GM19455 (cell line): ENCODE results near the gene TPRX1.
"Not testable (repeated sequence)": the region's sequence is repeated elsewhere in the genome, so short reads cannot be mapped to it uniquely, and the experiment has no call there.

ENCODE experiments used
- ATAC-seq: cut with Tn5 transposase; IDR thresholded peaks from one replicate; pipeline ENCODE4 v1.9.1; 2021; ENCODE audit not compliant: unreplicated experiment

TPRX1 gene, protein sequence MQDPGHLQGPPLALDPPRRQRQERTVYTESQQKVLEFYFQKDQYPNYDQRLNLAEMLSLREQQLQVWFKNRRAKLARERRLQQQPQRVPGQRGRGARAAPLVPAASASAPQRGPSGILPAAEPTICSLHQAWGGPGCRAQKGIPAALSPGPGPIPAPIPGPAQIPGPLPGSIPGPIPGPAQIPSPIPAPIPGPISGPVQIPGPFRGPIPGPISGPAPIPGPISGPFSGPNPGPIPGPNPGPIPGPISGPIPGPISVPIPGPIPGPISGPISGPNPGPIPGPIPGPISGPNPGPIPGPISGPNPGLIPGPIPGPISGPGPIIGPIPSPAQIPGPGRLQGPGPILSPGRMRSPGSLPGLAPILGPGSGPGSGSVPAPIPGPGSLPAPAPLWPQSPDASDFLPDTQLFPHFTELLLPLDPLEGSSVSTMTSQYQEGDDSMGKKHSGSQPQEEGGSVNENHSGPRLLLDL

DNA sequence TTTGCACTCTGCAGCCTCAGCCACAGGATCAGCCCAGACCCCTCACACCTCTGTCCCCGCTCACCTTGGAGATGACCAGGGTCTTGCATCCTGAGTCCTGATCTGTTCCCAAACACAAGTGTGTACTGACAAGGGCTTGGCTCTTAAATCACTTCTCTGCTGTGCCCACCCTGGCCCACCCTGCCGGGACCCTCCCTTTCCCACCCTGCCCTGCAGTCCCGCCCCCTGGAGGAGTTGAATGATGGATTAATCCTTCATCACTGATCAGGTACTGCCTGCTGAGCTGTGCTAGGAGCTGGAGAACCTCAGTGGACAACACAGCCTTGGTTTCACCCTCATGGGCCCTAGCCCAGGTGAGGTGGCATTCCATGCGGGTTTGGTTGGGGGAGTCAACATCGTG, at the start of gene TPRX1:
TSS of gene TPRX1 (minus strand) at position 101 of the 400 bp plus-strand sequence. CDS start at position 89, 12 bp downstream.
- ATAC-seq = not testable (repeated sequence)

DNA sequence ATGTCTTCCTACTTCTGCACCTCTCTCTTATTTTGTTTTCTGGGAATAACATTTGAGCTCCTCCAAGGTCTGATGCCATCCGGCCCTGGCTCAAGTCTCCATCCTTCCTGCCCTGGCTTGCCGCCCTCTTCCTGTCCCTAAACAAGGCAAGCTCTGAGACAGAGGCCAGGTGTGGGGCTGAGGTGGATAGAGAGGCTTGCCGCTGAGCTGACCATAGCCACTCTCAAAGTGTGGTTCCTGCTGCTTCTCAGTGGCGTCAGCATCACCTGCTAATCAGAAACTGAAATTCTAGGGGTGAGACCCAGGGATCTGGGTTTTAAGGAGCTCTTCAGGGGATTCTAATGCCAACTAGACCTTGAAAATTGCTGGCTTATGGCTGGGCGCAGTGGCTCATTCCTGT, 48.7 kb upstream of the TPRX1 start:
- no peak for ATAC-seq

DNA sequence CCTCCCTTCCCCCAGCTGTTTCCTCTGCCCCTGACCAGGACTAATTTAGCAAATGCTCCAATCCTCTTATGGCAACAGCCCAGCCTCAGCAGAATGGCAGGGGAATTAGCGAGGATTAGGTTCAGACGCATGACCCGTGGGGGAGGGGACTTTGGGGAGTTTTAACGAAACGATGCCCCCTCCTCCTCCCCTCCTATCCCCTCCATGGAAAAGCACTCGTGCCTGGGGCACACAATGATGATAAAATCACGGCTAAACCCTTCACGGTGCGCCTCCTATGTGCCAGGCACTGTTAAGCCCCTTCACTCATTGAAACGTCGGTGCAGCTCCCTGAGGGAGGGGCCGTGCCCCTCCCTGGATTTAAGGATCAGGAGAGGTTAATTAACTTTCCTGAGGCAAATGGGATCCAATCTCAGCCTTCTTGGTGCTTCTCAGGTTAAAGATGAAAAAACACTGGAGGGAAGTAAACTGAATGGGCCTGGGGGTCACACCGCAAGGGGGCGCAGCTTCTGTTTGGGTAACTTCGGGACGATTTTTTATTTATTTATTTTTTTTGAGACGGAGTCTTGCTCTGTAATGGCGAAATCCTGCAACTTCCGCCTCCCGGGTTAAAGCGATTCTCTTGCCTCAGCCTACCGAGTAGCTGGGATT, 44.6 kb upstream of the TPRX1 start:
- no peak for ATAC-seq

DNA sequence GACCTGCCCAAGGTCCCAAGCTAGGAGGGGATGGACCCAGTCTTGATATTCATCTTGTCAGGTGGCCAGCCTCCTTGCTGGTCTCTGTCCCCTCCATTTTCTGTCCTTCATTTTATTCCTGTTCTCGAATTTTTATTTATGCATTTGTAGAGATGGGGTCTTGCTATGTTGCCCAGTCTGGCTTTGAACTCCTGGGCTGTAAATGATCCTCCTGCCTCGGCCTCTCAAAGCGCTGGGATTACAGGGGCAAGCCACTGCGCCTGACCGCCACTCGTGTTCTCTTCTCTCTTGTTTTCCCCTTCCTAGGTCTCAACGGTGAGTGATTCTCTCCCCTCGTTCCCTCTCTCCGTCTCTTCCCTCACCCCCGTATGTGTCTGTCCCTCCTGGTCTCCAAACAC, 44.1 kb upstream of the TPRX1 start:
- no peak for ATAC-seq

DNA sequence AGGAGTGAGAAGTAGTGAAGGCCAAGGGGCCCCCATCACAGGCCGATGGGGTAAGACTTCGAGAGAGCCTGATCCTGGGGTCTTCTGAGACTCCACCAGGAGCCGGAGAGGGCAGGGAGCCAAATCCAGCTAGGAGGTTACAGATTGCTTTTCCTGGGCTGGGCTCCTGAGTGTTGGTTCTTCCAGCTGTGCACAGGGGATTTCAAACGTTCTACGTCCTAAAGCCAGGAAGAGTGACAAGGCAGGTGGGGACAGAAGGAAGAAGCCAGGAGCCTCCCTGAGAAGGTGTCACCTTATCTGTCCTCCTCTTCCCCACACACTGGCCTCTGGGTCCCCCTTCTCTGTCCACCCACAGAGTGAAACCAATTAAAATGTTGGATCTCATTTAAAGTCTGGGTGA, 38.6 kb upstream of the TPRX1 start:
- ATAC-seq = no peak

DNA sequence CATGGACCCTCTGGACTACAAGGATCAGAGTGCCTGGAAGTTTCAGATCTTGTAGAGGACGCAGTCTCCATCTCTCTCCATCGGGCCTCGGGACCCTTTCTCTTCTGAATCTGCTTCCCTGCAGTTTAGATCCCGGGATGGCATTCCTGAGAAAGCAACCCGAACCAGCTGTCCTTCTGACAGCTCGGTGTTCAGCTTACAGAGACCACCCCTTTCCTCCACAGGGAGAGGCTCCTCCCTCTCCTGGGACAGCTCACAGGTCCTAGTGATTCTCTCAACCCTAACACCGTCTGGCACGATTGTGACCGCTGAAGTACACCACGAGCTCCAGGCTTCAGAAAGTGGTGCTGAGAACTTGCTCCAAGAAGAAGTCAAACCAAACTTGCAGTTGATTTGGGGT, 35.6 kb upstream of the TPRX1 start:
- no peak for ATAC-seq

DNA sequence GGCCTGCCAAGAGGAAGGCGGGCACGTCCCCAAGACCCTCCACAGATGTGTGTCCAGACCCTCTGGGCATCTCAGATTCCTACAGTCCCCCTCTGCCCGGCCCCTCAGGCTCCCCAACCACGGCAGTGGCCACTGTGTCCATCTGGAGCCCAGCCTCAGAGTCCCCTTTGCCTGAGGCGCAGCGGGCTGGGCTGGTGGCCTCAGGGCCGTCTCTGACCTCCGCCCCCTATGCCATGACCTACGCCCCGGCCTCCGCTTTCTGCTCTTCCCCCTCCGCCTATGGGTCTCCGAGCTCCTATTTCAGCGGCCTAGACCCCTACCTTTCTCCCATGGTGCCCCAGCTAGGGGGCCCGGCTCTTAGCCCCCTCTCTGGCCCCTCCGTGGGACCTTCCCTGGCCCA, 35.1 kb upstream of the TPRX1 start:
- no peak for ATAC-seq

DNA sequence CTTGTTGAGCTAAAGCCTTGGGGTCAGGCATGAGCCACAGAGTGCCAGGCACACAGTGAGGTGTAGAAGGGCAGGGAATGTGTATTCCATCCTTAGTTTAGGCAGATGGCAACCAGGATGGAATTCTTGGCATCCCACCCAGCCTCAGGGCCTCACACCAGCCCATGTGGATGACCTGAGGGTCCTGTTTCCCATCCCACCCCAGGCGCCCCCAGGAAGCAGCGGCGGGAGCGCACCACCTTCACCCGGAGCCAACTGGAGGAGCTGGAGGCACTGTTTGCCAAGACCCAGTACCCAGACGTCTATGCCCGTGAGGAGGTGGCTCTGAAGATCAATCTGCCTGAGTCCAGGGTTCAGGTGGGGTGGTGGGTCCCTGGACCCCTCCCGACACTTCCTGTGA, 31.7 kb upstream of the TPRX1 start:
- ATAC-seq = no peak

DNA sequence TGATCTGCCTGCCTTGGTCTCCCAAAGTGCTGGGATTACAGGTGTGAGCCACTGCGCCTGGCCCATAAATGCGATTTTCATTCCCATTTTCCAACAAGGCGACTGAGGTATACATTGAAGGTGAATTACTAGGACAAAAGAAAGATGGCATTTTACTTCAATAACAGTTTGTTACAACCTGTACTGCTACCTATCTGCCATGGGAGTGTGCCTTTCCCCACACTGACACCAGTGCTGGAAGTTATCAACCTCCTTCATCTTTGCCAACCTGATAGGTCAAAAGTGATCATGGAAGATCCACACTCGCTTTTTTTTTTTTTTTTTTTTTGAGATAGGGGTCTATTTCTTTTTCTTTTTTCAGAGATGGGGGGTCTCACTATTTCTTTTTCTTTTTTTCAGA, 28.4 kb upstream of the TPRX1 start:
- no peak for ATAC-seq

DNA sequence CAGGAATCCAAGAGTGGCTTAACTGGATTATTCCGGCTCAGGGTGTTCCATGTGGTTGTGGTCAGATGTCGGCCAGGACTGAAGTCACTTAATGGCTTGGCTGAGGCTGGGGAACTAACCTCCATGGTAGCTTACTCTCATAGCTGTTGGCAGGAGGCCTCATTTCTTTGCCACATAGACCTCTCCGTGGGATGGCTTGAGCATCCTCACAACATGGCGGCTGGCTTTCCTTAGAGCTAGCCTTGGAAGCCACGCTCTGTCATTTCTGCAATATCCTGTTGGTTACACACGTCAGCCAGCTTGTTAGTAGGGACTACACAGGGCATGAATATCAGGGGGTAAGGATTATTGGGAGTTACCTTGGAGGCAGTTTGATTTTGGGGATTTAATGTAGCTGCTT, 22.4 kb upstream of the TPRX1 start:
- no peak for ATAC-seq

DNA sequence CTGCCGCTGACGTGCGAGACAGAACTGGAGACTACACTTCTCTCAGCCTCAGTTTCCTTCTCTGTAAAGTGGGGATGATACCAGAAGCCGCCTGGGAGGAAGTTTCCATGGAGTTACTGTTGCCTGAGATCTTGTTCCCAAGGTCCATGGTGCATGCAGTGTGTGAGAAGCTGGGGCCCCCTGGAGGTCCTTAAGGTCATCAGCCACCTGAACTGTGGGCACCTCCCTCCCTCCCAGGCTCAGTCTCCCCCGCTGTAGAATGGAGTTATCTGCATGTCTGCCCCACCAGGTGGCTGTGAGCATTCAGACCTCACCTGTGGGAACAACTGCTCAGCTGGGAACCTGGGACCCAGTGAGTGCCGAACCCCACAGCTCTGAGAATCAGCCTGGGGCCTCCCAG, 20.0 kb upstream of the TPRX1 start:
- ATAC-seq = no peak

DNA sequence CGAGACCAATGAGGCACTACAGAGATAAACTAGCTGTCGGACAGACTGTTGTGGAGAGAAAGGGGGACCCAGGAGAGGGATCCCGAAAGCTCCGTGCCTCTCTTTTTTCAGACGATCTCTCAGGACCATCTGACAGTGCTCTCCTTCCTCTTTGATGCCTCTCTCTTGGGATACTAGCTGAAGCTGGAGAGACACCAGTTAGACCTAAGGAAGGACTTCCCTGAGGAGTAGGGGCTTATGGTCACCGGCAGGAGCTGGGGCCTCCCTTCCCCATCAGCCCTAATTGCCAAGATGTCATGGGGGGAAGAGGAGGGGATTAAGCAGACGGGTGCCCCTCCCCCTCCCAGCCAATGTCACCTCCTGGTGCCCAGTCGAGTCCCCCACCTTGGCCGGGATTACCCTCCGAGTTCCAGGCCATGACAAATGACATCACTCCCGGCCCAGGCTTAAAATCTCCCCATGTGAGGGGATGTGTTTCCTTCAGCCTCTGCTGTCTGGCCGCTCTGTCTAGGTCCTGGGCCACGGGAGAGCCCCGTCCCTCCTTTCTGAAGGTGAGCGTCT, 17.2 kb upstream of the TPRX1 start, which contains the start of gene CRX:
TSS of gene CRX (plus strand) at position 478 of the 561 bp plus-strand sequence. CDS start 12,507 bp downstream, outside the sequence.
- ATAC-seq = no peak

DNA sequence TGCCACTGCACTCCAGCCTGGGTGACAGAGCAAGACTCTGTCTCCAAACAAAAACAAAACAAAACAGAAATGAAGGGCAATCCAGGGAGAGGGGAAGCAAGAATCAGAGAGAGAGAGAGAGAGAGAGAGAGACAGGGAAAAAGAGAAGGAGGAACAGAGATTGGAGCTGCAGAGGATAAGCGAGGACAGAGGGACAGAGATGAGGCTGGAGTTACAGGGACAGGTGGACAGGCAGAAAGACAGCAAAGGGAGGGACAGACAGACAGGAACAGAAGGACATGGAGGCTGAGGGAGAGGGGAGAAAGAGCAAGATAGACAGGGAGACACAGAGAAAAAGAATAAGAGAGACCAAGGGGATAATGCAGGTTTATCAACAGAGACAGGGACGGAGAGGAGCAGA, 16.1 kb upstream of the TPRX1 start:
- no peak for ATAC-seq

DNA sequence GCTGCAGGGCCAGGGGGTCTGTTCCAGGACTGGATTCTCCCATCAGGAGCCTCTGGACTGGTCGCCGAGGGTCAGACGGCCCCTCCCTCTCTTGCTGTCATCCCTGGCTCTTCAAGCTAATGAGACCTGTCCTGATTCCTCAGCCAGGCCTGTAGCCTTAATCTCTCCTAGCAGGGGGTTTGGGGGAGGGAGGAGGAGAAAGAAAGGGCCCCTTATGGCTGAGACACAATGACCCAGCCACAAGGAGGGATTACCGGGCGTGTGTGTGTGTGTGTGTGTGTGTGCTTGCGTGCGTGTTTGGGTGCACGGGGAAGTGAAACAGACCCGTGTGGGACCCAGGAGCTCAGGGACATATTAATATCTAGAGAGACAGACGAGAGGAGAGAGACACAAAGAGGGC, 15.5 kb upstream of the TPRX1 start:
- no peak for ATAC-seq

DNA sequence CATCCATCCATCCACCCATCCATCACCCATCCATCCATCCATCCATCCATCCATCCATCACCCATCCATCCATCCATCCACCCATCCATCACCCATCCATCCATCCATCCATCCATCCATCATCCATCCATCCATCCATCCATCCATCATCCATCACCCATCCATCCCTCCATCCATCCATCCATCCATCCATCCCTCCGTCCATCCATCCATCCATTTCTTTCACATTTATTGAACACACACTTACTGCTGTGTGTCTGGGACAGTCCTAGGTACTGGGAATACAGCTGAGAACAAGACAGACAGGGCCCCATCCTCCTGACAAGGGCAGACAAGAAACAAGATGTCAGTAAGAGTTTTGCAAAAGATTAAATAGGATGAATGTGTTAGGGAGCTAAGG, 13.9 kb upstream of the TPRX1 start:
- ATAC-seq = not testable (repeated sequence)

DNA sequence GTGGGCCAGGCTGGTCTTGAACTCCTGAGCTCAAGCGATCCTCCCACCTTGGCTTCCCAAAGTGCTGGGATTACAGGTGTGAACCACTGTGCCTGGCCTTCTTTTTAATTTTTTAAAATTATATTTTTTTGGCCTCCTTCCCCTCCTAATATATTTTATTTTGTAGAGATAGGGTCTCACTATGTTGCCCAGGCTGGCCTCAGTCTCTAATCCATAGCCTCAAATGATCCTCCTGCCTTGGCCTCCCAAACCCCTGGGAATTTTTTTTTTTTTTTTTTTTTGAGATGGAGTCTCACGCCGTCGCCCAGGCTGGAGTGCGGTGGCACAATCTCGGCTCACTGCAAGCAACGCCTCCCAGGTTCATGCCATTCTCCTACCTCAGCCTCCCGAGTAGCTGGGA, 11.9 kb upstream of the TPRX1 start:
- not testable (repeated sequence) for ATAC-seq

DNA sequence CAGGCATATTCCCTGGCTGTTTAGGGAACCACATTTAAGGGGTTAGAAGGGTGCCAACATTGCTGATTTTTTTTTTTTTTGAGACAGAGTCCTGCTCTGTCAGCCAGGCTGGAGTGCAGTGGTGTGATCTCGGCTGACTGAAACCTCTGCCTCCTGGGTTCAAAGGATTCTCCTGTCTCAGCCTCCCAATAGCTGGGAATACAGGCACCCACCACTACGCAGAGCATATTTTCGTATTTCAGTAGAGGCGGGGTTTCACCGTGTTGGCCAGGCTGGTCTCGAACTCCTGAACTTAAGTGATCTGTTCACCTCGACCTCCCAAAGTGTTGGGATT, 9.6 kb upstream of the TPRX1 start:
- no peak for ATAC-seq

DNA sequence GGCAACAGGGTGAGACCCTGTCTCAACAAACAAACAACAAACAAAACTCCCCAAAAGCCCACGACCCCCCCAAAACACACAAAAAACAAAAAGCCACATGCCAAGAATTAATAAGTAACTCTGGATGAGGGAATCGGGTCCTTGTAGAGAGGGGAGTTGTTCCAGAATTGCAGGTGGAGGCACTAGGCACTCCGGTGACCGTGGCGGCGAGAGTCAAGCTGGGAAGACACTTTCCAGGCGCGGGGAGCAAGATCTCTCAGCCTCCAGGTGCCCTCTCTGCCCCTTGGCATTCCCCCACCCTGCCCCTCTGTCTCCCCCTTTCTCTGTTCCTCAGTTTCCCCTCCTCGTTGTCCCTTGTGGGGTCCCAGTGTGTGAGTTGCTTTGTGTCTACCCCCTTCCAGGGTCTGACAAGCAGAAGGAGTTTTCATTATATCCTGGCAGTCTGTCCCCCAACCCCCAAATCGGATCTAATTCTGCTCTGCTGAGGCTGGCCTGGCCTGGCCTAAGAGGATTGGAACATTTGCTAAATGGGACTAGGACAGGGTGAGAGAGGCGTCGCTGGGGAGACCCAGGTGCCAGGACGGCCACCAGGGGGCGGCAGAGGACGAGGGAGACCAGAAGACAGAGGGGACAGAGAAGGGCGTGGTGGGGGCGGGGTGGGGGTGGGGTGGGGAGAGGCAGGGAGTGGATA, 9.1 kb upstream of the TPRX1 start:
- no peak for ATAC-seq

DNA sequence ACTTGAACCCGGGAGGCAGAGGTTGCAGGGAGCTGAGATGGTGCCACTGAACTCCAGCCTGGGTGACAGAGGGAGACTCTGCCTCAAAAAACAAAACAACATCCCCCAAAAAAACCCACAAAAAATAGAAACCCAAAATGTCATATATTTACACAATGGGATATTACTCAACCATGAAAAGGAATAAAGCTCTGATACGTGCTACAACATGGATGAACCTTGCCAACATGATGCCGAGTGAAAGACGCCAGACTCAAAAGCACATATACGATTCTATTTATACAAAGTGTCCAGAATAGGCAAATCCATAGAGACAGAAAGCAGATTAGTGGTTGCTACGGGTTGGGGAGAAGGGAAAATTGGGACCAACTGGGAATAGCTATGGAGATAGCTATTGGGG, 2.1 kb upstream of the TPRX1 start:
- no peak for ATAC-seq

DNA sequence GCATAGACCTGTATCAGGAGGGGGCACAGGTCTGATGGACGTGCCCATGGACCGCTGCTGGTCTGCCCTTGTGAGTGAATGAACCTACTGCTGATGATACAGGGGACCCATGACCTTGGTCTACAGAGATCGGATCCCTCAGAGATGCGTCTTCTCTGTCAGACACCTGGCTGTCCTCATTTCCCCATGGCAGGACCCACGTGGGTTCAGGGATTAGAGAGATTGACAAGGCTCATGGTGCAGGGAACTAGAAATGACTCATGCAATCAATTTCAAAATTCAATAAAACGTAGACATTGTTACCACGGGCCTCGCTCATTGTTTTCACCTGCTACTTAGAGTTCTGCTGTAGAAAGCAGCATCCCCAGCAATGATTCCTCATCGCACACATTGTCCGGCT, 962 bp upstream of the TPRX1 start:
- no peak for ATAC-seq

DNA sequence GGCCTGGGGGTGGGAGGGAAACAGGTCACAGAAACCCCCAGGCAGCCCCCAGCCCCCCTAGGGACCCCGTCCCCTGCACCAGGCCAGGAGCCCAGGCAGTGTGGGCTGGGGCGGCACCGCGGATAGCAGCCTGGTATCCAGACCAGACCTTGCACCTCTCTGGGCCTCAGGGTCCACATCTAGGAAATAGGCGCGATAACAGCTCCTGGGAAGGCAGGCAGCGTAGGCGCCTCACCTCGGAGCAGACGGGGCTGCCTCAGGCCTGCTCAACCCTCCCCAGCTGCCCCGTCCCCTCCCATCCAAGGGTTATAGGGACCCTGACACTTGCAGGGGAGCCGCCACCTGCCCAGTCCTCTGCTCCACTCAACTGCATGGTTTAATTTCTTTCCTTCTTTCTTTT, 680 bp downstream of the TPRX1 start:
- not testable (repeated sequence) for ATAC-seq

DNA sequence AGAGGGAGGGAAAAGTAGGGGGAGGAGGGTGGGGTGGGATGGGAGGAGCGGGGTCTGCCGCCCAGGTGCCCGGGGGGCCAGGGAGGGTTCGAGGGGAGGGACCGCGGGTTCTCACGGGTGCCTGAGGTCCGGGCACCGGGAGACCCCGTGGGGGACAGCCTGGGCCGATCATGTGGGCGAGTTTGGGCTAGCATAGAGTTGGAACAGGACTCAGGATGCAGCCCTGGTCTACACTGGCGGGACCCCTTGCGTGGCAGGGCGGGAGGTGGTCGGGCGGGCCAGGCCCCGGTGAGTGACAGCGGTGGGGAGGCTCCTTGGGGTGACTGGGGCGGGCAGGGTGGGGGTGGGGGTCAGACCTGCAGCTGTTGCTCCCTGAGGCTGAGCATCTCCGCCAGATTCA, 1.2 kb downstream of the TPRX1 start:
- not testable (repeated sequence) for ATAC-seq
